Myocyte (in vitro differentiated cells): ENCODE measurements around the gene BEST4. TPM values are rescaled to one million over a fixed set of nuclear protein-coding genes. Genes with fewer than 3 reads are reported as not detected.

Experiments
- total RNA-seq: library from RNA; depleted of rRNA; stranded (reverse); fragments of >200 nt; gene quantifications from 2 replicates; pipeline ENCODE4 v1.2.3, GENCODE V29; 2014

BEST4 gene
- total RNA-seq, 1 donor from 2014 or later = 0.59 TPM

Other genes with a start within 250 kb of the BEST4 start
- gene TMEM53, start 113.7 kb downstream of the BEST4 start, total RNA-seq = 20.8 and 25.5 TPM in 2 replicates
- 7.0 and 13.9 TPM in 2 replicates for gene ARMH1, start 113.5 kb downstream of the BEST4 start, total RNA-seq
- not detected in 2 replicates for gene RNU5D-1, start 57.0 kb downstream of the BEST4 start, total RNA-seq
- gene KIF2C, start 48.3 kb downstream of the BEST4 start, total RNA-seq = 0.13 and 0.36 TPM in 2 replicates
- gene RPS8, start 12.6 kb downstream of the BEST4 start, total RNA-seq = 1,824 and 2,185 TPM in 2 replicates
- gene PLK3, start 12.2 kb upstream of the BEST4 start, total RNA-seq = 40.0 and 72.5 TPM in 2 replicates
- not detected in 2 replicates for gene DYNLT4, start 19.2 kb upstream of the BEST4 start, total RNA-seq
- gene BTBD19, start 20.4 kb upstream of the BEST4 start, total RNA-seq = 5.4 and 20.8 TPM in 2 replicates
- 0.05 and 0.51 TPM in 2 replicates for gene PTCH2, start 55.1 kb upstream of the BEST4 start, total RNA-seq
- 50.4 and 65.9 TPM in 2 replicates for gene EIF2B3, start 198.4 kb upstream of the BEST4 start, total RNA-seq
- gene HECTD3, start 223.2 kb upstream of the BEST4 start, total RNA-seq = 49.3 and 49.4 TPM in 2 replicates
- 80.8 and 87.2 TPM in 2 replicates for gene UROD, start 224.1 kb upstream of the BEST4 start, total RNA-seq